SK-N-SH (cell line): Measurements from ENCODE around the gene PLLP. TPM values are rescaled to one million over a fixed set of nuclear protein-coding genes. Genes with fewer than 3 reads are reported as not detected.

Experiments used
- CTCF ChIA-PET: fragments of 300-600, 350-600 bp; formaldehyde crosslinking; extraction: SDS; loops from one replicate; lab custom pipeline; 2021; lab: Yijun Ruan, JAX
- POLR2A ChIA-PET: fragments of 350-600 bp; sonication (Branson Sonifier 250); formaldehyde crosslinking; extraction: SDS; loops from one replicate; lab custom pipeline; 2020; ENCODE audit warnings: antibody characterized with exemption, inconsistent platforms; lab: Yijun Ruan, JAX
- DNase-seq: peaks from one replicate; pipeline ENCODE4 v3.0.0; 2012
- H2AFZ ChIP-seq: fragments of 200-600 bp; sonication (generic); 2 replicates; pipeline ENCODE4 v1.8.1; 2016; ENCODE audit warnings: antibody characterized with exemption, mild to moderate bottlenecking, low read depth
- H3F3A ChIP-seq: fragments of 200-600 bp; sonication (generic); replicated peaks from 2 replicates; pipeline ENCODE3; 2016; ENCODE audit warnings: antibody characterized with exemption, mild to moderate bottlenecking; ENCODE audit not compliant: insufficient read depth
- H3K27ac ChIP-seq, 2 experiments: fragments of 200-500 bp in 1 of 2; fragments of 200-600 bp in 1 of 2; sonication (Bioruptor generic) in 1 of 2; sonication (generic), shearing (Covaris generic) in 1 of 2; 2 replicates each; pipeline versions ENCODE4 v1.5.1 to v1.6.1; 2014 to 2016; ENCODE audit warnings: low read depth in 2 of 2, inconsistent platforms in 1 of 2, low read length in 1 of 2, mild to moderate bottlenecking in 1 of 2, mixed read lengths in 1 of 2
- H3K27me3 ChIP-seq: fragments of 200-600 bp; sonication (generic), shearing (Covaris generic); 2 replicates; pipeline ENCODE4 v1.6.1; 2016; ENCODE audit warnings: mixed run types; ENCODE audit not compliant: insufficient read depth
- H3K36me3 ChIP-seq, 2 experiments: fragments of 200-500 bp in 1 of 2; fragments of 200-600 bp in 1 of 2; sonication (Bioruptor generic) in 1 of 2; sonication (generic) in 1 of 2; replicated peaks in 1 of 2; 2 replicates each; pipeline versions ENCODE3 to v1.5.1; 2014 to 2016; ENCODE audit warnings: low read length in 1 of 2, mild to moderate bottlenecking in 1 of 2; ENCODE audit not compliant: insufficient read depth in 2 of 2, control insufficient read depth in 1 of 2
- H3K4me1 ChIP-seq, 2 experiments: fragments of 200-500 bp in 1 of 2; fragments of 200-600 bp in 1 of 2; sonication (Bioruptor generic) in 1 of 2; sonication (generic), shearing (Covaris generic) in 1 of 2; 2 replicates each; pipeline versions ENCODE4 v1.5.1 to v1.6.1; 2014 to 2016; ENCODE audit warnings: low read depth in 1 of 2, low read length in 1 of 2, mixed run types in 1 of 2; ENCODE audit not compliant: insufficient read depth in 2 of 2, control insufficient read depth in 1 of 2
- H3K4me2 ChIP-seq: fragments of 200-600 bp; sonication (generic), shearing (Covaris generic); 2 replicates; pipeline ENCODE4 v1.6.1; 2017; ENCODE audit warnings: mixed run types
- H3K4me3 ChIP-seq, 2 experiments: fragments of 200-500 bp in 1 of 2; fragments of 200-600 bp in 1 of 2; sonication (Bioruptor generic) in 1 of 2; sonication (generic), shearing (Covaris generic) in 1 of 2; 2 replicates each; pipeline versions ENCODE4 v1.5.1 to v1.8.1; 2014 to 2016; ENCODE audit warnings: low read depth in 2 of 2, inconsistent platforms in 1 of 2, low read length in 1 of 2, mild to moderate bottlenecking in 1 of 2, mixed read lengths in 1 of 2, moderate library complexity in 1 of 2
- H3K79me2 ChIP-seq: fragments of 200-600 bp; sonication (generic); 2 replicates; pipeline ENCODE4 v1.8.1; 2017; ENCODE audit warnings: mild to moderate bottlenecking; ENCODE audit not compliant: insufficient read depth
- H3K9ac ChIP-seq: fragments of 200-600 bp; sonication (generic); 2 replicates; pipeline ENCODE4 v1.6.1; 2017; ENCODE audit warnings: mixed run types
- H3K9me2 ChIP-seq: fragments of 200-600 bp; sonication (generic); 2 replicates; pipeline ENCODE4 v1.6.1; 2017; ENCODE audit warnings: mixed run types
- H3K9me3 ChIP-seq: fragments of 200-600 bp; sonication (generic); 2 replicates; pipeline ENCODE4 v1.6.1; 2017; ENCODE audit warnings: mixed run types, mild to moderate bottlenecking, moderate library complexity
- H4K20me1 ChIP-seq: fragments of 200-600 bp; sonication (generic); 2 replicates; pipeline ENCODE4 v1.6.1; 2017; ENCODE audit warnings: mild to moderate bottlenecking, mixed run types; ENCODE audit not compliant: insufficient read depth
- CTCF ChIP-seq: fragments of 200-600 bp; sonication (generic); IDR thresholded peaks from 2 replicates; pipeline ENCODE4 v1.6.1; 2017; ENCODE audit warnings: antibody characterized with exemption, mild to moderate bottlenecking, moderate library complexity
- EP300 ChIP-seq, 2 experiments: IDR thresholded peaks; 2 replicates each; pipeline versions ENCODE4 v1.4.0 to v1.6.1; 2012; ENCODE audit warnings: borderline replicate concordance in 1 of 2, low read depth in 1 of 2, low read length in 1 of 2
- GABPA ChIP-seq: IDR thresholded peaks from 2 replicates; pipeline ENCODE4 v1.4.0; 2012; ENCODE audit warnings: low read depth, mild to moderate bottlenecking
- GATA2 ChIP-seq: sonication (generic); formaldehyde crosslinking; IDR thresholded peaks from 2 replicates; pipeline ENCODE4 v1.5.0; 2020; ENCODE audit warnings: mild to moderate bottlenecking, missing genetic modification reagents
- IRF3 ChIP-seq: fragments of 150-350 bp; IDR thresholded peaks from 2 replicates; pipeline ENCODE4 v1.6.1; 2016; ENCODE audit warnings: mild to moderate bottlenecking, low read depth, low read length
- MAX ChIP-seq: IDR thresholded peaks from 2 replicates; pipeline ENCODE4 v1.4.0; 2012; ENCODE audit warnings: low read depth
- MXI1 ChIP-seq: IDR thresholded peaks from 2 replicates; pipeline ENCODE4 v1.6.1; 2012; ENCODE audit warnings: mild to moderate bottlenecking, low read depth, low read length, improper control_type of control experiment
- NRF1 ChIP-seq: IDR thresholded peaks from 2 replicates; pipeline ENCODE4 v1.6.1; 2012; ENCODE audit warnings: low read depth, mild to moderate bottlenecking, low read length
- POLR2AphosphoS5 ChIP-seq: IDR thresholded peaks from 2 replicates; pipeline ENCODE4 v1.6.1; 2012; ENCODE audit warnings: low read depth, low read length
- RCOR1 ChIP-seq: fragments of 150-350 bp; IDR thresholded peaks from 2 replicates; pipeline ENCODE4 v1.6.1; 2017; ENCODE audit warnings: antibody characterized with exemption, low read length
- REST ChIP-seq: IDR thresholded peaks from 2 replicates; pipeline ENCODE4 v1.6.1; 2012; ENCODE audit warnings: mild to moderate bottlenecking, low read depth, low read length, moderate library complexity
- RFX5 ChIP-seq: IDR thresholded peaks from 2 replicates; pipeline ENCODE4 v1.6.1; 2012; ENCODE audit warnings: mild to moderate bottlenecking, improper control_type of control experiment, low read length
- SIN3A ChIP-seq: IDR thresholded peaks from 2 replicates; pipeline ENCODE4 v1.6.1; 2012; ENCODE audit warnings: low read depth, mild to moderate bottlenecking, low read length, moderate library complexity, borderline replicate concordance
- SMC3 ChIP-seq: IDR thresholded peaks from 2 replicates; pipeline ENCODE4 v1.6.1; 2012; ENCODE audit warnings: low read depth, low read length, improper control_type of control experiment
- TAF1 ChIP-seq: IDR thresholded peaks from 2 replicates; pipeline ENCODE4 v1.6.1; 2012; ENCODE audit warnings: low read depth, mild to moderate bottlenecking, low read length, moderate library complexity, borderline replicate concordance
- TCF12 ChIP-seq: IDR thresholded peaks from 2 replicates; pipeline ENCODE4 v1.4.0; 2012
- USF1 ChIP-seq: IDR thresholded peaks from 2 replicates; pipeline ENCODE4 v1.4.0; 2012; ENCODE audit warnings: low read depth, borderline replicate concordance
- USF2 ChIP-seq: fragments of 150-350 bp; IDR thresholded peaks from 2 replicates; pipeline ENCODE4 v1.6.1; 2017; ENCODE audit warnings: antibody characterized with exemption, low read length, low read depth, borderline replicate concordance
- ZBTB33 ChIP-seq: IDR thresholded peaks from 2 replicates; pipeline ENCODE4 v1.4.0; 2012; ENCODE audit warnings: low read depth, borderline replicate concordance
- WGBS: methylation state at CpG from one replicate; pipeline ENCODE4 v1.1.6; 2017; ENCODE audit warnings: low lambda C conversion rate; 5-methylcytosine and 5-hydroxymethylcytosine counted together
- polyA plus RNA-seq, 3 experiments: library from polyadenylated mRNA; depleted of rRNA; stranded (reverse); fragments of >200 nt; gene quantifications; 2 replicates each; pipeline ENCODE4 v1.2.3, GENCODE V29; 2012

Gene PLLP
- polyA plus RNA-seq, 1 of the 3 experiments (the other 2 are of a cell fraction) = 1.3 TPM

GRCh38 chr16:57266531-57267260 is 17.8 kb downstream of the PLLP start:
- POLR2A ChIA-PET = interaction anchor here (1.4 kb wide), 1 partner anchor 22 kb away, joined by 4 read pairs; the partner anchor contains the start of gene ARL2BP
- no peaks in the 10 kb centered on the region for H3K36me3 ChIP-seq
- H3K9me3 ChIP-seq = no peaks in the 10 kb centered on the region
- CTCF ChIA-PET = interaction anchor here (0.8 to 1.7 kb wide), 4 partner anchors 33 to 182 kb away, joined by 3 to 6 read pairs (median 3); no protein-coding TSS in a partner anchor
- H4K20me1 ChIP-seq = no peaks in the 10 kb centered on the region
- 54% methylated on average over 6 of the region's 6 CpGs for WGBS
- TF ChIP-seq IRF3 (no peak), SMC3 (no peak), REST (no peak), USF2 (no peak), NRF1 (no peak), RFX5 (no peak), GATA2 (no peak), CTCF (no peak), POLR2AphosphoS5 (no peak), EP300 (IDR thresholded peaks at IDR 0.05; ENCODE audit: borderline replicate concordance in 1 of 2, low read depth in 1 of 2, low read length in 1 of 2) (no peak), ZBTB33 (no peak), SIN3A (no peak), TCF12 (no peak), RCOR1 (no peak), TAF1 (no peak), MAX (no peak), USF1 (no peak), MXI1 (no peak; the same call in 1 of the 2 replicates), GABPA (no peak)
- H3K4me1 ChIP-seq = peaks cover 0 to 41% of the 10 kb centered on the region in 2 experiments; a peak in 2 of 4 replicates
- H3K4me3 ChIP-seq = peak overlapping the region in 1 of 2 experiments; percentile 25; a peak in 1 of 4 replicates
- H3F3A ChIP-seq = no peaks in the 10 kb centered on the region
- H3K79me2 ChIP-seq = no peaks in the 10 kb centered on the region
- H3K27me3 ChIP-seq = no peaks in the 10 kb centered on the region
- H3K9me2 ChIP-seq = no peaks in the 10 kb centered on the region
- peak overlapping the region in 1 of 2 experiments; percentile 57; a peak in 1 of 4 replicates for H3K27ac ChIP-seq
- H2AFZ ChIP-seq = peak overlapping the region; percentile 71
- peak overlapping the region; percentile 22; the same call in 1 of the 2 replicates for H3K9ac ChIP-seq
- H3K4me2 ChIP-seq = peak overlapping the region; percentile 52; the same call in 1 of the 2 replicates
- peak; percentile 46 for DNase-seq
